ENCODE results near the gene CARMIL1.

The CARMIL1 gene

DNA sequence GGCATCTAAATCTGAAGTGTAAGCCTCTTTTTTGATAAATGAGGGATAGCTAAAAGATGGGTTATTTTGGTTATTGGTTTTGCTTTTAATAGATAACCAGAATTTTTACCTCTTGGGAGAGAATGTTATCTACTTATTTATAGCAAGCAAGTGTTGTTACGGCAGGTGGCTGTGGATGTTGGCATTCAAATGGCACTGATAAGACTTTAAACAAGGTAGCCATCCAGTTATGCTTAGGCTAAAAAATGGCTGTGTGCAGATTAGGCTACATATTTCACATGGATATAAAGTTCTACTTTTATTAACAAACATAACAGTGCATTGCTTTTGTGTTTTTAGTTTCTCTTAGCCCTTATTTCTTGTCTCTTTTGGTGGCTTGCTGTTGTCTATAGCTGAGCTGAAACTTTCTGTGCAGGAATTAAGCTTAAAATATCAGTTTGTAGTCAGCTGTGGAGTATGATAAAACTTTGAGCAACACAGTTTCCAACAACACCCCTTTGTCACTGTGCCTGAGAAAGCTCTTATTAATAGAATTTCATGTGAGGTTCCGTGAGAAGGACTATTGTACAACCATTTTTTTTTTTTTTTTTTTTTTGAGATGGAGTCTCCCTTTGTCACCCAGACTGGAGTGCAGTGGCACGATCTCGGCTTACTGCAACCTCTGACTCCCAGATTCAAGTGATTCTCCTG lies 28.8 kb downstream of the CARMIL1 start:
- TF ChIP-seq, protein P1, sequence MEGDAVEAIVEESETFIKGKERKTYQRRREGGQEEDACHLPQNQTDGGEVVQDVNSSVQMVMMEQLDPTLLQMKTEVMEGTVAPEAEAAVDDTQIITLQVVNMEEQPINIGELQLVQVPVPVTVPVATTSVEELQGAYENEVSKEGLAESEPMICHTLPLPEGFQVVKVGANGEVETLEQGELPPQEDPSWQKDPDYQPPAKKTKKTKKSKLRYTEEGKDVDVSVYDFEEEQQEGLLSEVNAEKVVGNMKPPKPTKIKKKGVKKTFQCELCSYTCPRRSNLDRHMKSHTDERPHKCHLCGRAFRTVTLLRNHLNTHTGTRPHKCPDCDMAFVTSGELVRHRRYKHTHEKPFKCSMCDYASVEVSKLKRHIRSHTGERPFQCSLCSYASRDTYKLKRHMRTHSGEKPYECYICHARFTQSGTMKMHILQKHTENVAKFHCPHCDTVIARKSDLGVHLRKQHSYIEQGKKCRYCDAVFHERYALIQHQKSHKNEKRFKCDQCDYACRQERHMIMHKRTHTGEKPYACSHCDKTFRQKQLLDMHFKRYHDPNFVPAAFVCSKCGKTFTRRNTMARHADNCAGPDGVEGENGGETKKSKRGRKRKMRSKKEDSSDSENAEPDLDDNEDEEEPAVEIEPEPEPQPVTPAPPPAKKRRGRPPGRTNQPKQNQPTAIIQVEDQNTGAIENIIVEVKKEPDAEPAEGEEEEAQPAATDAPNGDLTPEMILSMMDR (IDR thresholded peaks at IDR 0.05) = no peak
- Histone ChIP-seq H3K4me3 (ENCODE audit: low read depth in 1 of 2, low read length in 1 of 2) (no peak overlapping the region), H3K4me1 (ENCODE audit: control insufficient read depth in 1 of 2, insufficient read depth in 1 of 2, low read depth in 1 of 2, low read length in 1 of 2) (no peaks in the 10 kb centered on the region), H3K36me3 (no peaks in the 10 kb centered on the region), H3K27ac (no peak overlapping the region), H3K9me3 (no peaks in the 10 kb centered on the region), H3K27me3 (no peaks in the 10 kb centered on the region)

DNA sequence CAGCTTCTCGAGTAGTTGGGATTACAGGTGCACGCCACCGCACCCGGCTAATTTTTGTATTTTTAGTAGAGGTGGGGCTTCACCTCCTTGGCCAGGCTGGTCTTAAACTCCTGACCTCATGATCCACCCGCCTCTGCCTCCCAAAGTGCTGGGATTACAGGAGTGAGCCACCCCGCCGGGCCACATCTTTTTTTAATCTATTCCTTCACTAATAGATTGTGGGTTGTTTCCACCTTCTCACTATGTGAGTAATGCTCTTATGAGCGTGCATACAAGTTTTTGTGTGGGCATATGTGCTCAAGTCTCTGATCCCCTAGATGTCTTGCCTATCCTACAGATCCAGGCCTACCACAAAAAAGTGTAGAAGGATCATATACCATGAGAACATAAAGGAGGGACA lies 30.7 kb downstream of the CARMIL1 start:
- Histone ChIP-seq H3K4me3 (ENCODE audit: low read depth in 1 of 2, low read length in 1 of 2) (no peak overlapping the region), H3K9me3 (no peaks in the 10 kb centered on the region), H3K27ac (no peak overlapping the region), H3K4me1 (ENCODE audit: control insufficient read depth in 1 of 2, insufficient read depth in 1 of 2, low read depth in 1 of 2, low read length in 1 of 2) (no peaks in the 10 kb centered on the region), H3K27me3 (no peaks in the 10 kb centered on the region), H3K36me3 (no peaks in the 10 kb centered on the region)
- TF ChIP-seq, protein P1 (IDR thresholded peaks at IDR 0.05) = no peak

DNA sequence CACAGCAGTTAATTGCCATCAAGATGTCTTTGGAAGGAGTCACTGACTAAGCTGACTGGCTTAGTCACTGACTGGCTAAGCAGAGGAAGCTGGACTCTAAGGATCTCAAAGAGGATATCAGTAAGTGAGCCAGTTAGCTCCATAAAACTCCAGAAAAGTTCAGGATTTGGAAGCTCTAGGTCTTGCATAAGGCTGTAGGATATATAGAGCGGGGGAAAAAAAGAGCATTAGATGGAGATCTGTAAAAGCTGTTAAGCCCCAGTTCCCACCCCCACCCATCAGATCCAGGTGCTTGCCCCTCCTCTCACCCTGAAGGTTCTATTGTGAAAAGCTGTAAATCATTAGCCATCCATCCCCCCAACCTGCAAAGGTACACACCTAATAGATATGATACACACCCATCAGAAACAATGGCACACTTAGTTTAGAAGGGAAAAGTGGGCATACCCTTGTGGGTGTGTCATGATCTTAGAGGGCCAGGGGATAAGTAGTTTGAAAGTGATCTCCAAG lies 32.2 kb downstream of the CARMIL1 start:
- H3K27ac ChIP-seq = no peak overlapping the region
- TF ChIP-seq, protein P1 (IDR thresholded peaks at IDR 0.05) = no peak
- no peaks in the 10 kb centered on the region for H3K36me3 ChIP-seq
- no peaks in the 10 kb centered on the region for H3K27me3 ChIP-seq
- H3K4me1 ChIP-seq (ENCODE audit: control insufficient read depth in 1 of 2, insufficient read depth in 1 of 2, low read depth in 1 of 2, low read length in 1 of 2) = no peaks in the 10 kb centered on the region
- H3K4me3 ChIP-seq (ENCODE audit: low read depth in 1 of 2, low read length in 1 of 2) = no peak overlapping the region
- H3K9me3 ChIP-seq = no peaks in the 10 kb centered on the region

DNA sequence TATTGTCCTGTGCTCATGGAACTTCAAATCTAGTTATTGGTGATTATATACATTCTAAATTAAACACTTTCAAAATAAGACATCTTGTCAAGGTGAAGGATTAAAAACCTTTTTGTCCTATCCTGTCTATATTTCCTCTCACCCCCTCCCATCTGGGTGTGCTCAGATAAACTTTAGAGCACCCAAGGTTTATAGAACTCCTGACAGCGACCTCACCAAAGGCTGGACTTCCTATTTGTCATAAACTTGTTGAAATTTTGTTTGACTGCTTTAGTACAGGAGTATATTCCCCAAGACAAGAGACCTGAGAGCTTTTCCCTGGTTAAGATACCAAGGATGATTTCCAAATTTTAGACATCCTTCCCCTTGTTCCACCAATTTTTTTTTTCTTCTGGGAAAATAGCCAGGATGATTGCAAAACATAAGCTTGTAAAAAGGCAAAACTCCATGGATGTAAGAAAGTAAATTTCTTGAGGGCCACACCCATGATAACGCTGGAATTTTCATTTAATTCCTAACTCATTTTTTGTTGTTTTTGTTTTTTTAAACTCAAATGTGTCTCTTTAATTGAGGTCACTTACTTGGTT lies 33.0 kb downstream of the CARMIL1 start:
- Histone ChIP-seq H3K36me3 (no peaks in the 10 kb centered on the region), H3K9me3 (no peaks in the 10 kb centered on the region), H3K27ac (no peak overlapping the region), H3K27me3 (no peaks in the 10 kb centered on the region), H3K4me3 (ENCODE audit: low read depth in 1 of 2, low read length in 1 of 2) (no peak overlapping the region), H3K4me1 (ENCODE audit: control insufficient read depth in 1 of 2, insufficient read depth in 1 of 2, low read depth in 1 of 2, low read length in 1 of 2) (no peaks in the 10 kb centered on the region)
- TF ChIP-seq, protein P1 (IDR thresholded peaks at IDR 0.05) = no peak

DNA sequence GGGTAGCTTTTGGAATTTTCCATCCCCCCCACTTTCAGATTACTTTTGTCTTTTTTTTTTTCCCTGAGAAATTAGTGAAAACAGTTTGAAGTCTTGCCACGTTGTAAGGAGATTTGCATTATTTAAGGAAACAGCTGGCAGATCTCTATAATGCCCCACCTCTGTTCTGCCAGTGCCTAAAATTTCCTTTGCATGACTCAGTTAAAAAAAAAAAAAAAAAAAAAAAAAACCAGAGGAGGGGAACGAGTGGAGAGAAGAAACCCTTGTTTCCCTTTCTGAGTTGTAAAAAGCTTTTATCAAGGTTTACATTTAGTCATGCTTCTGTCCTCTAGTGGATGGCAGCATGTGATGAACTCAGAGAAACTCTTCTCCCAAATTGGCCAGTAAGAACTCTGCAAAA lies 33.5 kb downstream of the CARMIL1 start:
- H3K4me1 ChIP-seq (ENCODE audit: control insufficient read depth in 1 of 2, insufficient read depth in 1 of 2, low read depth in 1 of 2, low read length in 1 of 2) = no peaks in the 10 kb centered on the region
- no peak overlapping the region for H3K27ac ChIP-seq
- TF ChIP-seq, protein P1 (IDR thresholded peaks at IDR 0.05) = no peak
- H3K9me3 ChIP-seq = no peaks in the 10 kb centered on the region
- no peaks in the 10 kb centered on the region for H3K27me3 ChIP-seq
- no peak overlapping the region for H3K4me3 ChIP-seq (ENCODE audit: low read depth in 1 of 2, low read length in 1 of 2)
- no peaks in the 10 kb centered on the region for H3K36me3 ChIP-seq

All from neutrophil (primary cell).